GM23338 (cell line): ENCODE results near the gene CALML3. TPM values are rescaled to one million over a fixed set of nuclear protein-coding genes. Genes with fewer than 3 reads are reported as not detected.

Source experiments
- ATAC-seq: fragments of 200-7000 bp; cut with Tn5 transposase; 3 replicates; pipeline ENCODE4 v1.9.1; 2020
- DNase-seq: peaks from one replicate; pipeline ENCODE4 v3.0.0-alpha.2; 2015; ENCODE audit warnings: low spot score
- H2AFZ ChIP-seq: fragments of 200-600 bp; sonication (generic); 2 replicates; pipeline ENCODE4 v1.8.0; 2016; ENCODE audit warnings: antibody characterized with exemption, mild to moderate bottlenecking, moderate library complexity
- H3F3A ChIP-seq: fragments of 200-600 bp; sonication (generic); replicated peaks from 2 replicates; pipeline ENCODE4 v1.8.0; 2017; ENCODE audit warnings: antibody characterized with exemption, mixed run types, low read depth
- H3K27ac ChIP-seq: fragments of 200-600 bp; sonication (generic); 2 replicates; pipeline ENCODE4 v1.6.1; 2016; ENCODE audit warnings: low read depth
- H3K27me3 ChIP-seq: fragments of 200-600 bp; sonication (generic); 2 replicates; pipeline ENCODE4 v1.8.0; 2016; ENCODE audit warnings: mild to moderate bottlenecking, mixed run types, moderate library complexity; ENCODE audit not compliant: insufficient read depth
- H3K36me3 ChIP-seq: fragments of 200-600 bp; sonication (generic); 2 replicates; pipeline ENCODE4 v1.8.0; 2016; ENCODE audit warnings: mild to moderate bottlenecking; ENCODE audit not compliant: insufficient read depth
- H3K4me1 ChIP-seq: fragments of 200-600 bp; sonication (generic); 2 replicates; pipeline ENCODE4 v1.8.0; 2016; ENCODE audit warnings: mild to moderate bottlenecking, moderate library complexity; ENCODE audit not compliant: insufficient read depth
- H3K4me2 ChIP-seq: fragments of 200-600 bp; sonication (generic); 2 replicates; pipeline ENCODE4 v1.7.1; 2017; ENCODE audit warnings: mixed run types
- H3K4me3 ChIP-seq: fragments of 200-600 bp; sonication (generic); 2 replicates; pipeline ENCODE4 v1.6.1; 2016; ENCODE audit warnings: mixed run types
- H3K79me2 ChIP-seq: fragments of 200-600 bp; sonication (generic); replicated peaks from 2 replicates; pipeline ENCODE4 v1.8.0; 2017; ENCODE audit warnings: mild to moderate bottlenecking; ENCODE audit not compliant: insufficient read depth
- H3K9me2 ChIP-seq: fragments of 200-600 bp; sonication (generic); 2 replicates; pipeline ENCODE4 v1.8.0; 2017; ENCODE audit not compliant: insufficient read depth
- H4K20me1 ChIP-seq: fragments of 200-600 bp; sonication (generic); replicated peaks from 2 replicates; pipeline ENCODE4 v1.8.0; 2017; ENCODE audit warnings: mild to moderate bottlenecking; ENCODE audit not compliant: insufficient read depth
- H3K27ac Mint-ChIP-seq: 2 replicates; pipeline ENCODE4 v1.8.0; 2020; ENCODE audit warnings: inconsistent platforms, mild to moderate bottlenecking, moderate library complexity, mixed read lengths
- H3K27me3 Mint-ChIP-seq: 3 replicates; pipeline ENCODE4 v1.8.0; 2022; ENCODE audit warnings: low read depth, mild to moderate bottlenecking, moderate library complexity, mixed read lengths, inconsistent platforms; ENCODE audit not compliant: insufficient read depth, poor library complexity
- H3K36me3 Mint-ChIP-seq: 3 replicates; pipeline ENCODE4 v1.8.0; 2021; ENCODE audit warnings: low read depth, mild to moderate bottlenecking, inconsistent platforms, moderate library complexity, mixed read lengths
- H3K4me1 Mint-ChIP-seq: 3 replicates; pipeline ENCODE4 v1.8.0; 2020; ENCODE audit warnings: mild to moderate bottlenecking, inconsistent platforms, mixed read lengths
- H3K4me3 Mint-ChIP-seq: 3 replicates; pipeline ENCODE4 v1.8.0; 2021; ENCODE audit warnings: moderate library complexity, mild to moderate bottlenecking, inconsistent platforms, mixed read lengths
- H3K9me3 Mint-ChIP-seq: 3 replicates; pipeline ENCODE4 v1.8.0; 2020; ENCODE audit warnings: moderate library complexity, mild to moderate bottlenecking, inconsistent platforms, mixed read lengths
- CREB1 ChIP-seq: fragments of 250-450 bp; sonication (Bioruptor Pico); IDR thresholded peaks from 2 replicates; pipeline ENCODE4 v1.5.0; 2020; ENCODE audit warnings: low read depth, mild to moderate bottlenecking, moderate library complexity
- CTCF ChIP-seq, 2 experiments: fragments of 200-600 bp in 1 of 2; sonication (generic) in 1 of 2; conservative IDR thresholded peaks; 2 replicates each; pipeline versions ENCODE4 v1.5.1 to v1.6.1; 2016 to 2017; ENCODE audit warnings: antibody characterized with exemption in 2 of 2, low read depth in 2 of 2, mild to moderate bottlenecking in 2 of 2, moderate library complexity in 1 of 2
- ETS1 ChIP-seq: IDR thresholded peaks from 2 replicates; pipeline ENCODE4 v1.6.1; 2016; ENCODE audit warnings: antibody characterized with exemption
- EZH2 ChIP-seq: fragments of 200-600 bp; sonication (generic); IDR thresholded peaks from one replicate; pipeline ENCODE4 v1.8.0; 2017; ENCODE audit warnings: antibody characterized with exemption, mild to moderate bottlenecking, low read depth; ENCODE audit not compliant: unreplicated experiment
- EZH2phosphoT487 ChIP-seq: fragments of 200-600 bp; sonication (generic); IDR thresholded peaks from one replicate; pipeline ENCODE4 v1.8.1; 2018; ENCODE audit warnings: antibody characterized with exemption; ENCODE audit not compliant: unreplicated experiment
- JUNB ChIP-seq: IDR thresholded peaks from one replicate; pipeline ENCODE4 v1.6.1; 2016; ENCODE audit warnings: antibody characterized with exemption; ENCODE audit not compliant: unreplicated experiment
- NANOG ChIP-seq: IDR thresholded peaks from 2 replicates; pipeline ENCODE4 v1.6.1; 2016; ENCODE audit warnings: antibody characterized with exemption, borderline replicate concordance
- POLR2AphosphoS5 ChIP-seq: IDR thresholded peaks from 2 replicates; pipeline ENCODE4 v1.6.1; 2016; ENCODE audit warnings: antibody characterized with exemption, low read depth
- REST ChIP-seq: IDR thresholded peaks from one replicate; pipeline ENCODE4 v1.6.1; 2018; ENCODE audit warnings: antibody characterized with exemption; ENCODE audit not compliant: unreplicated experiment
- STAT1 ChIP-seq: IDR thresholded peaks from one replicate; pipeline ENCODE4 v1.6.1; 2016; ENCODE audit warnings: antibody characterized with exemption; ENCODE audit not compliant: unreplicated experiment
- ZNF114 ChIP-seq: fragments of 250-450 bp; sonication (Bioruptor Pico); IDR thresholded peaks from 2 replicates; pipeline ENCODE4 v1.5.0; 2020; ENCODE audit warnings: mild to moderate bottlenecking, moderate library complexity
- ZNF331 ChIP-seq: fragments of 250-450 bp; sonication (Bioruptor Pico); IDR thresholded peaks from 2 replicates; pipeline ENCODE4 v1.5.0; 2020; ENCODE audit warnings: low read depth, mild to moderate bottlenecking, moderate library complexity
- ZNF462 ChIP-seq: fragments of 250-450 bp; sonication (Bioruptor Pico); IDR thresholded peaks from 2 replicates; pipeline ENCODE4 v1.5.0; 2020; ENCODE audit warnings: mild to moderate bottlenecking, moderate library complexity
- polyA plus RNA-seq: library from polyadenylated mRNA; unstranded; fragments of >200 nt; fragmentation: Nextera tagmentation; extraction: Ambion mirVana; gene quantifications from 2 replicates; pipeline ENCODE4 v1.2.1, GENCODE V29; 2016
- total RNA-seq: library from RNA; depleted of rRNA; stranded (reverse); fragments of >200 nt; shearing (Covaris generic); gene quantifications from 2 replicates; pipeline ENCODE4 v1.2.3, GENCODE V29; 2014

The CALML3 gene
- total and polyA plus RNA-seq, 2 experiments from 2014 or later = not detected

GRCh38 chr10:5528989-5529701 lies 4.4 kb downstream of the CALML3 start:
- Histone ChIP-seq H3K9me2 (no peaks in the 10 kb centered on the region), H3K4me3 (no peak overlapping the region), H3F3A (no peaks in the 10 kb centered on the region), H2AFZ (no peak overlapping the region), H3K36me3 (no peaks in the 10 kb centered on the region), H3K4me2 (no peak overlapping the region), H3K27me3 (no peaks in the 10 kb centered on the region), H4K20me1 (no peaks in the 10 kb centered on the region), H3K4me1 (peaks cover 5% of the 10 kb centered on the region; the same call in 1 of the 2 replicates), H3K79me2 (no peaks in the 10 kb centered on the region), H3K27ac (no peak overlapping the region)
- TF ChIP-seq ZNF331 (CRISPR knock-in tag) (no peak), POLR2AphosphoS5 (no peak), STAT1 (no peak), ZNF114 (CRISPR knock-in tag) (no peak), ETS1 (no peak), NANOG (no peak), ZNF462 (CRISPR knock-in tag) (no peak), EZH2 (no peak), CTCF (conservative IDR thresholded peaks at IDR 0.05; ENCODE audit: low read depth in 2 of 2) (no peak), JUNB (no peak), EZH2phosphoT487 (no peak), REST (no peak), CREB1 (CRISPR knock-in tag) (no peak)
- Mint-ChIP-seq H3K9me3 (peaks cover 3% of the 10 kb centered on the region; the same call in 2 of the 3 replicates), H3K4me3 (no peak overlapping the region), H3K4me1 (peaks cover 13% of the 10 kb centered on the region), H3K27ac (no peak overlapping the region), H3K36me3 (no peaks in the 10 kb centered on the region), H3K27me3 (peaks cover 18% of the 10 kb centered on the region)
- no peak for ATAC-seq
- no peak for DNase-seq
